ENCODE results near the gene PCDH7.

PCDH7 gene, protein sequence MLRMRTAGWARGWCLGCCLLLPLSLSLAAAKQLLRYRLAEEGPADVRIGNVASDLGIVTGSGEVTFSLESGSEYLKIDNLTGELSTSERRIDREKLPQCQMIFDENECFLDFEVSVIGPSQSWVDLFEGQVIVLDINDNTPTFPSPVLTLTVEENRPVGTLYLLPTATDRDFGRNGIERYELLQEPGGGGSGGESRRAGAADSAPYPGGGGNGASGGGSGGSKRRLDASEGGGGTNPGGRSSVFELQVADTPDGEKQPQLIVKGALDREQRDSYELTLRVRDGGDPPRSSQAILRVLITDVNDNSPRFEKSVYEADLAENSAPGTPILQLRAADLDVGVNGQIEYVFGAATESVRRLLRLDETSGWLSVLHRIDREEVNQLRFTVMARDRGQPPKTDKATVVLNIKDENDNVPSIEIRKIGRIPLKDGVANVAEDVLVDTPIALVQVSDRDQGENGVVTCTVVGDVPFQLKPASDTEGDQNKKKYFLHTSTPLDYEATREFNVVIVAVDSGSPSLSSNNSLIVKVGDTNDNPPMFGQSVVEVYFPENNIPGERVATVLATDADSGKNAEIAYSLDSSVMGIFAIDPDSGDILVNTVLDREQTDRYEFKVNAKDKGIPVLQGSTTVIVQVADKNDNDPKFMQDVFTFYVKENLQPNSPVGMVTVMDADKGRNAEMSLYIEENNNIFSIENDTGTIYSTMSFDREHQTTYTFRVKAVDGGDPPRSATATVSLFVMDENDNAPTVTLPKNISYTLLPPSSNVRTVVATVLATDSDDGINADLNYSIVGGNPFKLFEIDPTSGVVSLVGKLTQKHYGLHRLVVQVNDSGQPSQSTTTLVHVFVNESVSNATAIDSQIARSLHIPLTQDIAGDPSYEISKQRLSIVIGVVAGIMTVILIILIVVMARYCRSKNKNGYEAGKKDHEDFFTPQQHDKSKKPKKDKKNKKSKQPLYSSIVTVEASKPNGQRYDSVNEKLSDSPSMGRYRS (N-terminal part only)

GRCh38 chr4:30720021-30720660 lies at the start of gene PCDH7:
Gene PCDH7 (plus strand): TSS chr4:30720369. CDS start chr4:30721423, 1,054 bp downstream.
- no peak for DNase-seq

DNA sequence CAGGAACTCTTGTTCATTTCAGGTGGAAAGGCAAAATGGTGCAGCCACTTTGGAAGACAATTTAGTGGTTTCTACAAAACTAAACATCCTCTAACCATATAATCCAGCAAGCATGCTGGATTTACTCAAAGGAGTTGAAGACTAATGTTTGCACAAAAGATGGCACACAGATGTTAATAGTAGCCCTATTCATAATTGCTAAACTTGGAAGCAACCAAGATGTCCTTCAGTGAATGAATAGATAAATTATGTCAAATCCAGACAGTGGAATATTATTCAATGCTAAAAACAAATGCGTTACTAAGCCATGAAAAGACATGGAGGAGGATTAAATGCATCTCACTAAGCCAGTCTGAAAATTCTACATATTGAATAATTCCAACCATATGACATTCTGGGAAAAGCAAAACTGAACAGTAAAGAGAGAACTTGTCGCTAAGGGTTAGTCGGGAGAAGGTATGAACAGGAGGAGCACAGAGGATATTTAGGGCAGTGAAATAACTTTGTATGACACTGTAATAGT lies 48.2 kb upstream of the PCDH7 start:
- DNase-seq: no peak

DNA sequence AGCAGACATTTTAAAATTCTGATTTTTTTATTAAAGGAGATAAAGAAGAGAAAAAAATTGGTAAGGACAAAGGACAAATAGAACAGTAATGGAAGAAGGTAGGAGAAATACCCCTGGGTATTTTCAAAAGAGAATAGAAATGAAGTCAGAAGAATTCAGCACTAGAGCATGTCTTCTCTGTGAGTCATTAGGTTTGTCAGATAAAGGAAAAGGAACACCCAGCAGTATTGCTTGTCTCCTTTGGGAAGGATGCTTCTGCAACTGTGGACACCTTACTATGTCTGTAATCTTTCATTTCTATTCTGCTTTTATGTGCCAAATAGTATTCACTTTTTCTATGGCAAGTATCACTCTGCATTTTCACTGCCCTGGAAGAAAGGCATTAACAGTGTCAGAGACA lies 24.0 kb upstream of the PCDH7 start:
- DNase-seq: no peak

DNA sequence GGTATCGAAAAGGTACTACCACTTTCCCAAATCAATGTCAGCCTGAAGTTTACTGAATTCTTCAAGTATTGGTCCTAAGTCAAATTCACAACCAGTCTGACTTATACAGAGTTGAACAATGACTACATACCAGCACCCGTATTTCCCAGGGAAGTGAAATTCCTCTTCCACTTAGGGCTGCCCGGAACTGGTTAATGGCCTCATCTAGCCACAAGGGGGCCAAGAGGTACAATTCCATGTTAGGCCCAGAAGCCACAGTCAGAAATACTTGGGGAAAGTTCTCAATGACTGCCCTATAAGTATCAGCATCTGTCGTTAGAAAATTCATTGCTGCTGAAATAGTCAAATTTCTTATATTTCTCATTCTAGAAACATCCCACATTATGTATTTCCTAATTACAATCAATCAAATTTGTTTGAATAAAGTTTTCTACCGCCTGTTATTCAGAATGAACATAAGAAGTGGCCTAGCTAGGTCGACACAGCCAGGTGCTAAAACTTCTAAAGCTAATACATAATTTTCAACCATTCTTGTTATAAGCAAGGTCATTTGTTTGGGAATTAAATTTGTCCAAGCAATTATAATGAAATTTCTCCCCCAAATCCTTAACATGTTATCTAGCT lies 5.6 kb upstream of the PCDH7 start:
- peak; percentile 43 for DNase-seq

- peak; percentile 13 for DNase-seq
Observed at GRCh38 chr4:30716158-30716557, 4.0 kb upstream of the PCDH7 start.

DNA sequence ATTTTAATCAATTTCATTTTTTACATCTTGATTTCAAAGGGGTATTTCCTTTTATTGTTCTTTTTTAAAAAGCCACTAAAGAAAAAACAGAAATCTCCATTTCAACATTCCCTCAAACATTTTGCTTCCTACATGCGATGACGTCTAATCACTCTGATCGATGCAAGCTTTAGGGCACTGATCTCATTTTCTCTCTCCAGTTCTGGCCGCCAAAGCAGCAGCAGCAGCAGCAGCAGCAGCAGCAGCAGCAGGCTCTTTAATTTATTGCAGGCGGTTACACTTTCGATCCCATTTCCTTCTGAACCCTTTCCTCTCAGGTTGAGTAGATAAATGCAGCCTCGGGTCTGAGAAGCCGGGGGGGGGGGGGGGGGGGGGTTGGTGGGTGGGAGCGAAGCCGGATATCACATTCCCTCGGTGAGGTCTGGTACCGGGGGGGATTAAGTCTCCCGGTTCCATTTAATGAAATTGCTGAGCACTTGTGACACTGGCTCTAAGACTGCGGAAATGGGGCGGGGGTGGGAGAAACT lies 3.4 kb upstream of the PCDH7 start:
- DNase-seq: no peak

- DNase-seq: no peak
Observed at GRCh38 chr4:30717208-30718020, 2.8 kb upstream of the PCDH7 start.

- no peak for DNase-seq
Observed at GRCh38 chr4:30718021-30718542, 2.1 kb upstream of the PCDH7 start.

DNA sequence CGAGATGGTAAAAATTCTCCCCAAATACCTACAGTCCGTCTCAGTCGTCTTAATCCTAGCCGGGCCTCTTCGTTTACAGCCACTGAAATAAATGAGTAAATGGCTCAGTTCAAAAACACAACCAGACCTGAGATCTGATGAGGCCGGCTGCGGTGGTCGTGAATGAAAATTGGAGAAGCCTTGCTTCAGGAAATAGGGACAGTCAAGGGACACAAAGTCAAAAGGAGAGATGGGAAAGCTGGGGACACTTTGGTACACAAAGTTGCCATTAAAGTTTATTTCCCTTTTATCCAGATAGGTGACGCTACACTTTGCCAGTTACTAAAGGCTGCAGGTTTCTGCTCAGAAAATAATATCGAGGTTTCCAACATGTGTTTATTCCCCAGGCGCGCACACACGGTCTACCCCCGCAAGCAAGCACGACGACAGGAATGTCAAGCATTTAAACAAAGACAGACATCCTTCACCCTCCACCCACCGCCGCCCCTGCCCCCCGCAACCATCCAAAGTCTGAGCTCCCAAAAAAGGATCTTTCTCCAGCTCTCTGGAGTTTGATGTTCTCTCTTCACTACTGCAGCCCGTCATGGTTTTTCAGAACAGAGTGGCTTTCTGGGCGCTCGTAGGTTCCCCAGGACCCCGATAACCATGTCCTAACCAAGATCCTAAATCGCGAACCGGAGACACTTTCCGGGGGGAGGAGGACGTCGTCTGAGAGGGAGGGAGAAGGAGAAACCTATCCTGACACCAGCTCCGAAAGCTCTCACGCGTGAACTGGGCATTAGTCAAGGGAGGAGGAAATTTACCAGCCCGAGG lies 1.3 kb upstream of the PCDH7 start:
- DNase-seq: no peak

DNA sequence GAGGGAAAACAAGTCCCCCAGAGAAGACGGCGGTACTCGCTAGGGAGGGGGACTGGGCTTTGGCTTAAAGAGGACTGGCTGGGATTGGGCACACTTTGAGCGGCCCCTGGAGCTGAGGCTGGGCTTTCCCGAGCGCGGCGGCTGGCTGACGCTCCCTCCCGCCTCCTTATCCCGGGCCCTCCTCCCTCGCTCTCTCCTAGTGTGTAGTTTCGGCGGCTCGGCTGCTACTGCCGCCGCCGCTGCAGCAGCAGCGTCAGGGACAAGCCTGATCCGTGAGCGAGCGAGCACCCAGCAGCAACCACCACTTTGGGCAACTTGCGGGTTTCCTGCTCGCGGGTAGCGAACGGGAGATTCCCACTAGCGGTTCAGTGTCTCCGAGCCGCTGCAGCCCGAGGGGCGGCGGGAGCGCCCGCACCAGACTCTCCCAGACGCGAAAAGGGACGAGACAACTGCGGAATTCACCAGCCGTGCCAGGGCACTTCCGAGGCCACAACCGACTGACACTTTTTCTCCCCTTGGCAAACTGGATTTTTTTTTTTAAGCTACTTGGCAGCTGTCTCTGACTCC lies 632 bp upstream of the PCDH7 start:
- DNase-seq: peak; percentile 25

DNA sequence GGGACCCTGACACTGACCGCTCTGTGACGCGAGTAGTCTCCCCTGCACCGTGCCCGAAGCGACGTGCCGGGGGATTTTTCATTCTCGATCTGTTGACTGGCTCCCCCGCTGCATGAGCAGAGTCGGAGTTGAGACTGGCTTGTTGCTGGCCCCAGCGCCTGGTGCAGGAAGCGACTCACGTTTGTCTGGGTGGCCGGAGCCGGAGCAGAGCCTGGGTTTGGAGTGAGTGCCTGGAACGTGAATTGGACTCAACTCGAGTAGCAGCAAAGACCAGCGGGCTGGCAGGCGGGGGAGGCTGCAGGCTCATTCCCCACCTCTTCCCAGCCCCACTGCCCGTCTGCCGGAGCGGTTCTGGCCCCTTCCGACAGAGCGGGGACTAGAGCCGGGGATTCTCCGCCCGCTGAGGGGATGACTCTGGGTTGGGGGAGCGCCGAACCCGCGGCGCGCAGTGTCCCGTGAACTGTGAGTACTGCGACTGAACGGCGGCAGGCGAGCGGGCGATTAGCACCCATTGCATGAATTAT lies 554 bp downstream of the PCDH7 start:
- no peak for DNase-seq

DNA sequence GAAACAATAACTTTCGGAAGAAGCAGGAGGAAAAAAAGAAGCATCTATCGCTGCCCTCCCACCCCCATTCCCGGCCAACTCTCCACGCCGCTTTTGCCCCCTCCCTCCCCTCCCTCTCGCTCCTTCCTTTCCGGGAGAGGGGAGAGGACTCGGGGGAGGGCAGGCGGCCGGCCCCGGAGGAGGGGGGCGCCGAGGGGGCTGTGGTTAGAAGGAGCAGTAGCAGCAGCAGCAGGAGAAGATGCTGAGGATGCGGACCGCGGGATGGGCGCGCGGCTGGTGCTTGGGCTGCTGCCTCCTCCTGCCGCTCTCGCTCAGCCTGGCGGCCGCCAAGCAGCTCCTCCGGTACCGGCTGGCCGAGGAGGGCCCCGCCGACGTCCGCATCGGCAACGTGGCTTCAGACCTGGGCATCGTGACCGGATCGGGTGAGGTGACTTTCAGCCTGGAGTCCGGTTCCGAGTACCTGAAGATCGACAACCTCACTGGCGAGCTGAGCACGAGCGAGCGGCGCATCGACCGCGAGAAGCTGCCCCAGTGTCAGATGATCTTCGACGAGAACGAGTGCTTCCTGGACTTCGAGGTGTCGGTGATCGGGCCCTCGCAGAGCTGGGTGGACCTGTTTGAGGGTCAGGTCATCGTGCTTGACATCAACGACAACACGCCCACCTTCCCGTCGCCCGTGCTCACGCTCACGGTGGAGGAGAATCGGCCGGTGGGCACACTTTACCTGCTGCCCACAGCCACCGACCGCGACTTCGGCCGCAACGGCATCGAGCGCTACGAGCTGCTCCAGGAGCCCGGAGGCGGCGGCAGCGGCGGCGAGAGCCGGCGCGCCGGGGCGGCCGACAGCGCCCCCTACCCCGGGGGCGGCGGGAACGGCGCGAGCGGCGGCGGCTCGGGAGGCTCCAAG lies 1.3 kb downstream of the PCDH7 start:
- DNase-seq: no peak

DNA sequence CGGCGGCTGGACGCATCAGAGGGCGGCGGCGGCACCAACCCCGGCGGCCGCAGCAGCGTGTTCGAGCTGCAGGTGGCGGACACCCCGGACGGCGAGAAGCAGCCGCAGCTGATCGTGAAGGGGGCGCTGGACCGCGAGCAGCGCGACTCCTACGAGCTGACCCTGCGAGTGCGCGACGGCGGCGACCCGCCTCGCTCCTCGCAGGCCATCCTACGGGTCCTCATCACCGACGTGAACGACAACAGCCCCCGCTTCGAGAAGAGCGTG lies 1.9 kb downstream of the PCDH7 start:
- no peak for DNase-seq

- DNase-seq: no peak
Observed at GRCh38 chr4:30722359-30723200, 2.4 kb downstream of the PCDH7 start.

GRCh38 chr4:30723201-30723955 lies 3.2 kb downstream of the PCDH7 start:
- DNase-seq: no peak

GRCh38 chr4:30724247-30724646 lies 4.1 kb downstream of the PCDH7 start:
- DNase-seq: no peak

GRCh38 chr4:30725562-30725961 lies 5.4 kb downstream of the PCDH7 start:
- no peak for DNase-seq
